ENCODE data around the gene PIGT.

Gene PIGT

GRCh38 chr20:45402946-45403345 is 13.0 kb upstream of the PIGT start:
- no peak for TF ChIP-seq FOXP2 (optimal IDR thresholded peaks at IDR 0.05; ENCODE audit: borderline replicate concordance, extremely low read depth, extremely low read length, insufficient read depth)

DNA sequence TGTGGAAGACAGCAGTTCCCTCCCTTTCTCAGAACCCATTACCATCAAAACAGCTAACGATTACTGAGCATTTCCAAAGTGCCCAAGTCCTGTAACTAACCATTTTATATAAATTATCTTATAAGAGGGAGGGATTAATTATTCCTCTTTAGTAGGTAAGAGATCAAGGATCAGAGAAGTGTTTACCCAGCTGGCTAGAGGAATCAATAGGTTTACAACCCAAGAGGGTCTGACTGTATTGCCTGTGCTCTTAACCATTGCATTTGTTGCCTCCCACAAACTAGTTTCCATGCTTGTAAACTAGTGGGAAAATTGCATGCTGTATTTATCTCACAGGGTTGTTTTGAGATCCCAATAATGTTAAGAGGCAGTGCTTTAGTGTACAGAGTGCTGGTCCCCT is 11.5 kb upstream of the PIGT start:
- TF ChIP-seq POLR2AphosphoS5 (IDR thresholded peaks at IDR 0.05; ENCODE audit: low read depth, low read length), result no peak
- TF ChIP-seq, protein P1, sequence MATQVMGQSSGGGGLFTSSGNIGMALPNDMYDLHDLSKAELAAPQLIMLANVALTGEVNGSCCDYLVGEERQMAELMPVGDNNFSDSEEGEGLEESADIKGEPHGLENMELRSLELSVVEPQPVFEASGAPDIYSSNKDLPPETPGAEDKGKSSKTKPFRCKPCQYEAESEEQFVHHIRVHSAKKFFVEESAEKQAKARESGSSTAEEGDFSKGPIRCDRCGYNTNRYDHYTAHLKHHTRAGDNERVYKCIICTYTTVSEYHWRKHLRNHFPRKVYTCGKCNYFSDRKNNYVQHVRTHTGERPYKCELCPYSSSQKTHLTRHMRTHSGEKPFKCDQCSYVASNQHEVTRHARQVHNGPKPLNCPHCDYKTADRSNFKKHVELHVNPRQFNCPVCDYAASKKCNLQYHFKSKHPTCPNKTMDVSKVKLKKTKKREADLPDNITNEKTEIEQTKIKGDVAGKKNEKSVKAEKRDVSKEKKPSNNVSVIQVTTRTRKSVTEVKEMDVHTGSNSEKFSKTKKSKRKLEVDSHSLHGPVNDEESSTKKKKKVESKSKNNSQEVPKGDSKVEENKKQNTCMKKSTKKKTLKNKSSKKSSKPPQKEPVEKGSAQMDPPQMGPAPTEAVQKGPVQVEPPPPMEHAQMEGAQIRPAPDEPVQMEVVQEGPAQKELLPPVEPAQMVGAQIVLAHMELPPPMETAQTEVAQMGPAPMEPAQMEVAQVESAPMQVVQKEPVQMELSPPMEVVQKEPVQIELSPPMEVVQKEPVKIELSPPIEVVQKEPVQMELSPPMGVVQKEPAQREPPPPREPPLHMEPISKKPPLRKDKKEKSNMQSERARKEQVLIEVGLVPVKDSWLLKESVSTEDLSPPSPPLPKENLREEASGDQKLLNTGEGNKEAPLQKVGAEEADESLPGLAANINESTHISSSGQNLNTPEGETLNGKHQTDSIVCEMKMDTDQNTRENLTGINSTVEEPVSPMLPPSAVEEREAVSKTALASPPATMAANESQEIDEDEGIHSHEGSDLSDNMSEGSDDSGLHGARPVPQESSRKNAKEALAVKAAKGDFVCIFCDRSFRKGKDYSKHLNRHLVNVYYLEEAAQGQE (IDR thresholded peaks at IDR 0.05; ENCODE audit: insufficient read depth in 1 of 2, low read depth in 2 of 2, low read length in 2 of 2), result no peak
- TF ChIP-seq FOXP2 (optimal IDR thresholded peaks at IDR 0.05; ENCODE audit: borderline replicate concordance, extremely low read depth, extremely low read length, insufficient read depth), result no peak
- no peak for TF ChIP-seq SIN3A (IDR thresholded peaks at IDR 0.05; ENCODE audit: borderline replicate concordance, insufficient read depth, low read length)
- no peak for TF ChIP-seq TAF1 (IDR thresholded peaks at IDR 0.05; ENCODE audit: borderline replicate concordance, insufficient read depth, low read length)

DNA sequence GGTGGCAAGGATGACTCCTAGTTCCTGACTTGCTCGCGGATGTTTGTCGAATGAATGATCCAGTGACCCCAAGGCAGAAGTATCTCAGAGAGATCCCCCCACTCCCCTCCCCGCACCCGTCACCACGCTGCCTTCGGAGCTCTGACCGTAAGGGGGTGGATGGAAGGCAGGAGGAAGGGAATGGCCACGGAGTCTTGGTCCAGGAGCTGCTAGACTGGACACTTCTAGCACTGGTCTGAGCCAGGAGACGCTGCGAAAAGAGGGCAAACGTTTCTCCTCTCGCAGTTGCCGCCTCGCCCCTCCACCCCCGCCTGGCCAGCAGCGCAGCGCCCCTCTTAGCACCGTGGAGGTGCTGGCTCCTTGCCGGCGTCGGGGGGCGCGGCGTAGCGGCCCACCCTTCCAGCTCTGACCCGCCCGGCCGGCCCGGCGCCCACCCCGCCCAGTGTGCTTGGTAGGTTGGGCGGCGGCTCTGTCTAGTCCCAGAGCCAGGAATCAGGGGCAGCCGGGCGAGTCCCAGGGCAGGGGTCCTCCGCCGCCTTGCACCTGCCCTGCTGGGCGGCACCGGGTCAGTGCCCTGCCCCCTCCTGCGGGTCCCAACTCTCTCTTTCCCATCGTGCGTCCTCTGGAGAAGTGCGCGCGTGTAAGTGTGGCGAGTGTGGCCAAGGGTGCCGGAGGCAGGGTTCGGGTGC is 10.2 kb upstream of the PIGT start:
- TF ChIP-seq POLR2AphosphoS5 (IDR thresholded peaks at IDR 0.05; ENCODE audit: low read depth, low read length) (no peak), TAF1 (IDR thresholded peaks at IDR 0.05; ENCODE audit: borderline replicate concordance, insufficient read depth, low read length) (no peak), SIN3A (IDR thresholded peaks at IDR 0.05; ENCODE audit: borderline replicate concordance, insufficient read depth, low read length) (no peak), FOXP2 (optimal IDR thresholded peaks at IDR 0.05; ENCODE audit: borderline replicate concordance, extremely low read depth, extremely low read length, insufficient read depth) (no peak)
- TF ChIP-seq, protein P1 (IDR thresholded peaks at IDR 0.05; ENCODE audit: insufficient read depth in 1 of 2, low read depth in 2 of 2, low read length in 2 of 2), result no peak

DNA sequence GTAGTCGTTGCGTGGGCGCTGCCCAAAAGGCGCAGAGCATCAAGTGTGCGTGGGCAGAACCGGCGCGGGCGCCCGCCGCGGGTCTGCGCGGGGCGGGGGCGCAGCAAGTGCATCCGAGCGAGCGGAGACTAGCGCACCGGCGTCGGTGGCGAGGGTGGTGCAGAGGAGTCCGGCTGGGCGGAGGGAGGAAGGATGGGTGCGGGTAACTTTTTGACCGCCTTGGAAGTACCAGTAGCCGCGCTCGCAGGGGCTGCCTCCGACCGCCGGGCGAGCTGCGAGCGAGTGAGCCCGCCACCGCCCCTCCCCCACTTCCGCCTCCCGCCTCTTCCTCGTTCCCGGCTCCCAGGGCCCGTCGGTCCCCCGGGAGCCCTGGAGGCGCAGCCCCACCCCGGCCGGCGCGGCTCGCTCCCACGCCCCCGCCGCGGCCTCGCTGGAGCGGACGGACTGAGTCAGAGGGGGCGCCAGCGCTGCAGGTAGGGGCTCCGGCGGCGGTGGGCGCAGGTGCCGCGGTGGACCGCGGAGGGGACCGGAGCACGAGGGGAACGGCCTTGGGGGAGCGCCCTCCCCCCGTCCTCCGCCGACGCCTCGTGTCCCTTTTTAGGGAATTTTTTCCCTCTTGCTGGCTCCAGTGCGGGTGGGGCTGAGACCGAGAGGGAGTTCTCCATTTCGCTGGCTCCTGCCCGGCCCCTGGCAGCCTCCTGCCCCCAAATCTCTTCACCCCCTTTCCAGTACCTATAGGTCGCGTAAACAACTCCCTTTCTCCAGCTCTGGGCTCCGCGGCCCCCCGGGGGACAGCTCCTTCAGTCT is 9.5 kb upstream of the PIGT start:
- TF ChIP-seq, protein P1 (IDR thresholded peaks at IDR 0.05; ENCODE audit: insufficient read depth in 1 of 2, low read depth in 2 of 2, low read length in 2 of 2), result no peak
- TF ChIP-seq FOXP2 (optimal IDR thresholded peaks at IDR 0.05; ENCODE audit: borderline replicate concordance, extremely low read depth, extremely low read length, insufficient read depth) (no peak), SIN3A (IDR thresholded peaks at IDR 0.05; ENCODE audit: borderline replicate concordance, insufficient read depth, low read length) (no peak), POLR2AphosphoS5 (IDR thresholded peaks at IDR 0.05; ENCODE audit: low read depth, low read length) (no peak), TAF1 (IDR thresholded peaks at IDR 0.05; ENCODE audit: borderline replicate concordance, insufficient read depth, low read length) (no peak)

DNA sequence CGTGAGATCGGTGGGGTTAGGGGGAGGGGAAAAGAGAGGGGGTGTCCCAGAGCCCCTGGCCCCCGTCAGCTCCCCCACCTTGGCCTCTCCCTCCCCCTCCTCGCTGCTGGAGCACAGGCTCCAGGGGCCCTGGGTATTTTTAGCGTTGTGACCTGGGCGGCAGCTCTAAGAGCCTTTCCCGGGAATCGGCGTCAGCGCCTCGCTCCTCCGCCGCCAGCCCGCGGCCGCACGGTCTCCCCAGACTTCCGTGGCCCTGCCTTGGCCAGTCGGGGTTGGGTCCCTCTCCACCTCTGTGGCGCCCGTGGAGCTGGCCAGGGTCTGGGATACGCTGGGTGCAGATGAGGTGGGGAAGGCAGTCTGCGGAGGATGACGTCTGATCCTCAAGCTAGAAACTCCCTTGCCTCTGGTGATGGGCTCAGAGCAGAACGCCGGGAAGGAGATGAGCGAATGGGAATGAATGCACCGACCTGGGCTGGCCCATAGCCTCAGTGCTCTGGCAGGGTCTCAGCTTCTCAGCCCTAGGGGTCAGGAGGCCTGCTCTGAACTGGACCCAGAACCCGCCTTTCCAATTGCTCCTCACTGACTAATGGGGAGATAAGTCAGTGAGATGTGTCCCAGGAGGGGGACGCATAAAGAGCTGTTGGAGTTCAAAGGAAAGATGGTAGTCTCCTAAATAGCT is 8.7 kb upstream of the PIGT start:
- TF ChIP-seq FOXP2 (optimal IDR thresholded peaks at IDR 0.05; ENCODE audit: borderline replicate concordance, extremely low read depth, extremely low read length, insufficient read depth) (no peak), TAF1 (IDR thresholded peaks at IDR 0.05; ENCODE audit: borderline replicate concordance, insufficient read depth, low read length) (no peak), POLR2AphosphoS5 (IDR thresholded peaks at IDR 0.05; ENCODE audit: low read depth, low read length) (no peak), SIN3A (IDR thresholded peaks at IDR 0.05; ENCODE audit: borderline replicate concordance, insufficient read depth, low read length) (no peak)
- TF ChIP-seq, protein P1 (IDR thresholded peaks at IDR 0.05; ENCODE audit: insufficient read depth in 1 of 2, low read depth in 2 of 2, low read length in 2 of 2), result no peak

Measured in PFSK-1 (cell line).